ENCODE data around the gene UMPS.

The UMPS gene

GRCh38 chr3:124730129-124730940 lies at the start of gene UMPS:
UMPS (plus strand) TSS chr3:124730452; CDS start chr3:124730472, 20 bp downstream.
- in situ Hi-C loops (cut with MboI; ENCODE audit: low sequenced_read_pairs) = no loop called here

- in situ Hi-C loops (cut with MboI; ENCODE audit: low sequenced_read_pairs) = loop anchor here (10.0 kb wide), 1 partner anchor 106 kb away; no protein-coding TSS in a partner anchor
Measured at GRCh38 chr3:124680521-124680920, 49.7 kb upstream of the UMPS start.

- in situ Hi-C loops (cut with MboI; ENCODE audit: low sequenced_read_pairs) = loop anchor here (10.0 kb wide), 1 partner anchor 107 kb away; no protein-coding TSS in a partner anchor
Measured at GRCh38 chr3:124682263-124682662, 48.0 kb upstream of the UMPS start.

GRCh38 chr3:124684459-124684858 lies 45.8 kb upstream of the UMPS start:
- in situ Hi-C loops (cut with MboI; ENCODE audit: low sequenced_read_pairs) = loop anchor here (10.0 kb wide), 1 partner anchor 110 kb away; no protein-coding TSS in a partner anchor

- in situ Hi-C loops (cut with MboI; ENCODE audit: low sequenced_read_pairs) = loop anchor here (10.0 kb wide), 1 partner anchor 110 kb away; no protein-coding TSS in a partner anchor
Measured at GRCh38 chr3:124685067-124685466, 45.2 kb upstream of the UMPS start.

- in situ Hi-C loops (cut with MboI; ENCODE audit: low sequenced_read_pairs) = loop anchor here (10.0 kb wide), 1 partner anchor 111 kb away; no protein-coding TSS in a partner anchor
Measured at GRCh38 chr3:124685481-124685880, 44.8 kb upstream of the UMPS start.

GRCh38 chr3:124686028-124686670 lies 44.1 kb upstream of the UMPS start:
- in situ Hi-C loops (cut with MboI; ENCODE audit: low sequenced_read_pairs) = loop anchor here (10.0 kb wide), 1 partner anchor 111 kb away; no protein-coding TSS in a partner anchor

- in situ Hi-C loops (cut with MboI; ENCODE audit: low sequenced_read_pairs) = loop anchor here (10.0 kb wide), 1 partner anchor 114 kb away; no protein-coding TSS in a partner anchor
Measured at GRCh38 chr3:124688581-124689454, 41.4 kb upstream of the UMPS start.

- in situ Hi-C loops (cut with MboI; ENCODE audit: low sequenced_read_pairs) = no loop called here
Measured at GRCh38 chr3:124691599-124691998, 38.7 kb upstream of the UMPS start.

- in situ Hi-C loops (cut with MboI; ENCODE audit: low sequenced_read_pairs) = no loop called here
Measured at GRCh38 chr3:124694486-124694885, 35.8 kb upstream of the UMPS start.

GRCh38 chr3:124695369-124695768 lies 34.9 kb upstream of the UMPS start:
- in situ Hi-C loops (cut with MboI; ENCODE audit: low sequenced_read_pairs) = no loop called here

GRCh38 chr3:124696006-124696405 lies 34.2 kb upstream of the UMPS start:
- in situ Hi-C loops (cut with MboI; ENCODE audit: low sequenced_read_pairs) = no loop called here

GRCh38 chr3:124697302-124697701 lies 33.0 kb upstream of the UMPS start:
- in situ Hi-C loops (cut with MboI; ENCODE audit: low sequenced_read_pairs) = no loop called here

GRCh38 chr3:124698030-124698770 lies 32.1 kb upstream of the UMPS start:
- in situ Hi-C loops (cut with MboI; ENCODE audit: low sequenced_read_pairs) = no loop called here

GRCh38 chr3:124699051-124699450 lies 31.2 kb upstream of the UMPS start:
- in situ Hi-C loops (cut with MboI; ENCODE audit: low sequenced_read_pairs) = no loop called here

GRCh38 chr3:124699686-124700396 lies 30.4 kb upstream of the UMPS start:
- in situ Hi-C loops (cut with MboI; ENCODE audit: low sequenced_read_pairs) = no loop called here

GRCh38 chr3:124700880-124701684 lies 29.2 kb upstream of the UMPS start:
- in situ Hi-C loops (cut with MboI; ENCODE audit: low sequenced_read_pairs) = no loop called here

- in situ Hi-C loops (cut with MboI; ENCODE audit: low sequenced_read_pairs) = no loop called here
Measured at GRCh38 chr3:124701687-124702086, 28.6 kb upstream of the UMPS start.

- in situ Hi-C loops (cut with MboI; ENCODE audit: low sequenced_read_pairs) = no loop called here
Measured at GRCh38 chr3:124702950-124703349, 27.3 kb upstream of the UMPS start.

Data from HL-60/S4 treated with phorbol 12-myristate 13-acetate at 8.2 ng/mL for 4 days and 3 days (cell line).